Measurements from ENCODE around the gene LHFPL6.

The LHFPL6 gene

GRCh38 chr13:39509616-39510315 lies 93.2 kb downstream of the LHFPL6 start:
- in situ Hi-C loops (cut with MboI; ENCODE audit: low sequenced_read_pairs), result no loop called here
- H3K36me3 ChIP-seq (replicated peaks), result no peaks in the 10 kb centered on the region
- H3K4me1 ChIP-seq, result peaks cover 16% of the 10 kb centered on the region
- H3K4me3 ChIP-seq, result no peak overlapping the region
- H3K27me3 ChIP-seq (ENCODE audit: low read depth), result no peaks in the 10 kb centered on the region
- no peak for DNase-seq (ENCODE audit: low spot score in 2 of 2)
- no peaks in the 10 kb centered on the region for H3K9me3 ChIP-seq

GRCh38 chr13:39506559-39507390 lies 96.2 kb downstream of the LHFPL6 start:
- no peak for DNase-seq (ENCODE audit: low spot score in 2 of 2)
- Histone ChIP-seq H3K4me3 (no peak overlapping the region), H3K9me3 (no peaks in the 10 kb centered on the region; the same call in 1 of the 2 replicates), H3K4me1 (peaks cover 7% of the 10 kb centered on the region), H3K27me3 (ENCODE audit: low read depth) (no peaks in the 10 kb centered on the region), H3K36me3 (replicated peaks) (no peaks in the 10 kb centered on the region)
- in situ Hi-C loops (cut with MboI; ENCODE audit: low sequenced_read_pairs), result no loop called here

GRCh38 chr13:39505151-39505550 lies 97.8 kb downstream of the LHFPL6 start:
- H3K27me3 ChIP-seq (ENCODE audit: low read depth), result no peaks in the 10 kb centered on the region
- peaks cover 9% of the 10 kb centered on the region for H3K4me1 ChIP-seq
- H3K4me3 ChIP-seq, result no peak overlapping the region
- DNase-seq (ENCODE audit: low spot score in 2 of 2), result no peak
- H3K36me3 ChIP-seq (replicated peaks), result no peaks in the 10 kb centered on the region
- in situ Hi-C loops (cut with MboI; ENCODE audit: low sequenced_read_pairs), result no loop called here
- no peaks in the 10 kb centered on the region; the same call in 1 of the 2 replicates for H3K9me3 ChIP-seq

GRCh38 chr13:39503048-39503447 lies 99.9 kb downstream of the LHFPL6 start:
- Histone ChIP-seq H3K4me3 (no peak overlapping the region), H3K36me3 (replicated peaks) (no peaks in the 10 kb centered on the region), H3K9me3 (no peaks in the 10 kb centered on the region; the same call in 1 of the 2 replicates), H3K27me3 (ENCODE audit: low read depth) (no peaks in the 10 kb centered on the region), H3K4me1 (peaks cover 9% of the 10 kb centered on the region)
- in situ Hi-C loops (cut with MboI; ENCODE audit: low sequenced_read_pairs), result no loop called here
- DNase-seq (ENCODE audit: low spot score in 2 of 2), result no peak

GRCh38 chr13:39501702-39502324 lies 101.2 kb downstream of the LHFPL6 start:
- in situ Hi-C loops (cut with MboI; ENCODE audit: low sequenced_read_pairs), result no loop called here

GRCh38 chr13:39499604-39500003 lies 103.4 kb downstream of the LHFPL6 start:
- in situ Hi-C loops (cut with MboI; ENCODE audit: low sequenced_read_pairs), result no loop called here
- DNase-seq (ENCODE audit: low spot score in 2 of 2), result no peak
- H3K4me1 ChIP-seq, result peaks cover 34% of the 10 kb centered on the region
- no peaks in the 10 kb centered on the region for H3K36me3 ChIP-seq (replicated peaks)
- no peaks in the 10 kb centered on the region; the same call in 1 of the 2 replicates for H3K9me3 ChIP-seq
- H3K27me3 ChIP-seq (ENCODE audit: low read depth), result no peaks in the 10 kb centered on the region
- no peak overlapping the region for H3K4me3 ChIP-seq

More at GRCh38 chr13:39501702-39502324, 101.2 kb downstream of the LHFPL6 start:
- H3K9me3 ChIP-seq, result no peaks in the 10 kb centered on the region; the same call in 1 of the 2 replicates
- H3K36me3 ChIP-seq (replicated peaks), result no peaks in the 10 kb centered on the region
- no peak for DNase-seq (ENCODE audit: low spot score in 2 of 2)
- H3K4me1 ChIP-seq, result peaks cover 18% of the 10 kb centered on the region
- H3K27me3 ChIP-seq (ENCODE audit: low read depth), result no peaks in the 10 kb centered on the region
- no peak overlapping the region for H3K4me3 ChIP-seq

GRCh38 chr13:39498471-39499114 lies 104.4 kb downstream of the LHFPL6 start:
- in situ Hi-C loops (cut with MboI; ENCODE audit: low sequenced_read_pairs), result no loop called here
- no peak for DNase-seq (ENCODE audit: low spot score in 2 of 2)
- H3K9me3 ChIP-seq, result no peaks in the 10 kb centered on the region; the same call in 1 of the 2 replicates

GRCh38 chr13:39496506-39496905 lies 106.5 kb downstream of the LHFPL6 start:
- Histone ChIP-seq H3K4me3 (no peak overlapping the region), H3K36me3 (replicated peaks) (no peaks in the 10 kb centered on the region), H3K4me1 (peaks cover 48% of the 10 kb centered on the region), H3K9me3 (no peaks in the 10 kb centered on the region), H3K27me3 (ENCODE audit: low read depth) (no peaks in the 10 kb centered on the region)
- in situ Hi-C loops (cut with MboI; ENCODE audit: low sequenced_read_pairs), result no loop called here
- DNase-seq (ENCODE audit: low spot score in 2 of 2), result no peak

More at GRCh38 chr13:39498471-39499114, 104.4 kb downstream of the LHFPL6 start:
- Histone ChIP-seq H3K27me3 (ENCODE audit: low read depth) (no peaks in the 10 kb centered on the region), H3K4me3 (no peak overlapping the region), H3K4me1 (peaks cover 44% of the 10 kb centered on the region), H3K36me3 (replicated peaks) (no peaks in the 10 kb centered on the region)

GRCh38 chr13:39494633-39495032 lies 108.4 kb downstream of the LHFPL6 start:
- no peaks in the 10 kb centered on the region for H3K27me3 ChIP-seq (ENCODE audit: low read depth)
- peaks cover 61% of the 10 kb centered on the region for H3K4me1 ChIP-seq
- no peak overlapping the region for H3K4me3 ChIP-seq
- no peak for DNase-seq (ENCODE audit: low spot score in 2 of 2)
- in situ Hi-C loops (cut with MboI; ENCODE audit: low sequenced_read_pairs), result no loop called here
- H3K9me3 ChIP-seq, result no peaks in the 10 kb centered on the region
- H3K36me3 ChIP-seq (replicated peaks), result no peaks in the 10 kb centered on the region

GRCh38 chr13:39494006-39494405 lies 109.0 kb downstream of the LHFPL6 start:
- Histone ChIP-seq H3K4me1 (peaks cover 65% of the 10 kb centered on the region), H3K4me3 (no peak overlapping the region), H3K9me3 (no peaks in the 10 kb centered on the region), H3K27me3 (ENCODE audit: low read depth) (no peaks in the 10 kb centered on the region), H3K36me3 (replicated peaks) (no peaks in the 10 kb centered on the region)
- no peak for DNase-seq (ENCODE audit: low spot score in 2 of 2)
- in situ Hi-C loops (cut with MboI; ENCODE audit: low sequenced_read_pairs), result no loop called here

GRCh38 chr13:39490136-39490535 lies 112.9 kb downstream of the LHFPL6 start:
- Histone ChIP-seq H3K4me1 (peaks cover 75% of the 10 kb centered on the region), H3K27me3 (ENCODE audit: low read depth) (no peaks in the 10 kb centered on the region), H3K9me3 (no peaks in the 10 kb centered on the region), H3K4me3 (no peak overlapping the region), H3K36me3 (replicated peaks) (no peaks in the 10 kb centered on the region)
- DNase-seq (ENCODE audit: low spot score in 2 of 2), result peak; percentile 60 to 94
- in situ Hi-C loops (cut with MboI; ENCODE audit: low sequenced_read_pairs), result no loop called here

GRCh38 chr13:39486758-39487157 lies 116.2 kb downstream of the LHFPL6 start:
- Histone ChIP-seq H3K27me3 (ENCODE audit: low read depth) (no peaks in the 10 kb centered on the region), H3K36me3 (replicated peaks) (no peaks in the 10 kb centered on the region), H3K4me3 (no peak overlapping the region), H3K4me1 (peaks cover 73% of the 10 kb centered on the region), H3K9me3 (no peaks in the 10 kb centered on the region)
- DNase-seq (ENCODE audit: low spot score in 2 of 2), result peak in 1 of 2 experiments; percentile 54
- in situ Hi-C loops (cut with MboI; ENCODE audit: low sequenced_read_pairs), result no loop called here

GRCh38 chr13:39485314-39485700 lies 117.7 kb downstream of the LHFPL6 start:
- no peaks in the 10 kb centered on the region for H3K9me3 ChIP-seq
- peaks cover 59% of the 10 kb centered on the region for H3K4me1 ChIP-seq
- H3K36me3 ChIP-seq (replicated peaks), result no peaks in the 10 kb centered on the region
- no peak for DNase-seq (ENCODE audit: low spot score in 2 of 2)
- no peak overlapping the region for H3K4me3 ChIP-seq
- in situ Hi-C loops (cut with MboI; ENCODE audit: low sequenced_read_pairs), result no loop called here
- H3K27me3 ChIP-seq (ENCODE audit: low read depth), result no peaks in the 10 kb centered on the region
